GM12891 (cell line): ENCODE measurements around the gene MRPL14.

Experiments used
- DNase-seq: peaks from one replicate; pipeline ENCODE4 v3.0.0; 2011; ENCODE audit warnings: low spot score; ENCODE audit not compliant: insufficient read length
- FAIRE-seq: peaks from 2 replicates; lab custom pipeline; 2011; peaks lifted over from hg19 to GRCh38; lab: Jason Lieb, UNC
- PAX5 ChIP-seq: IDR thresholded peaks from 2 replicates; pipeline ENCODE4 v1.6.1; 2011; ENCODE audit warnings: low read length, moderate library complexity, mild to moderate bottlenecking; ENCODE audit not compliant: insufficient read depth, severe bottlenecking
- POLR2A ChIP-seq: IDR thresholded peaks from 2 replicates; pipeline ENCODE4 v1.6.1; 2011; ENCODE audit warnings: low read depth, low read length, control low read depth
- POLR2AphosphoS5 ChIP-seq: IDR thresholded peaks from 2 replicates; pipeline ENCODE4 v1.6.1; 2011; ENCODE audit warnings: low read depth, low read length, control low read depth
- POU2F2 ChIP-seq: IDR thresholded peaks from 2 replicates; pipeline ENCODE4 v1.6.1; 2011; ENCODE audit warnings: low read depth, mild to moderate bottlenecking, control low read depth, low read length, moderate library complexity
- SPI1 ChIP-seq: IDR thresholded peaks from 2 replicates; pipeline ENCODE4 v1.6.1; 2011; ENCODE audit warnings: low read depth, low read length, control low read depth
- TAF1 ChIP-seq: IDR thresholded peaks from 2 replicates; pipeline ENCODE4 v1.6.1; 2011; ENCODE audit warnings: low read depth, low read length, control low read depth

MRPL14 gene

DNA sequence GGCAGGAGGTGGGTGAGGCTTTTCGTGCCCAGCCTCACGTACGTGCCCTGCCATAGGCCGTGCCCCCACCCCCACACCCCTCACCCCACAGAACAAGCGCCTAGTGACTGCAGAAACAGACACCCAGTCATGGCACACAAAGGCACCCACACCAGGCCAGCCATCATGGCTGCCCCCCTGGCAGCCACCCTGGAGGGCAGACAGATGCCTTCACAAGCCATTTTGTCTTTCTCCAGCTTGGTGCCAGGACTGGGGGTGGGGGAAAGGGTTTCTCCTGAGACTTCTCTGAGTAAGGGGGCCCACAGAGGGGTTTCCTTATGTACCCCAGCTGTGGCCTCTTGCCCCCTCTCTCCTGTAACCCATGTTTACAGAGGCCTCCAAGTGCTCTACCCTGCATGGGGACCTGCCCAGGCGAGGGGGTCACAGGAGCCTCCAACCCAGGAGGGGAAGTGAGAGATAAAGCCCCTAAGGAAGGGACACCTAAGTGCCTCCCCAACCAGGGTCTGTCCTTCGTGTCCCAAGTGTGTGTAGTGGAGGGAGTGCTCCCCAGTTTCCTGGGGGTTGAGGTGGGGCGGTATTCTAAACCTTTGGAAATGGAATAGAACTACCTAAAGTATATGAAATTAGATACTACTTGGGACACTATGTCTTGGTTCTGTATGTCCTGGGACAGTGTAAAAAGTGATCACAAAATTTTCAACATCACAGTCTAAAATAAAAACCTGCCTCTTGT, 49.9 kb downstream of the MRPL14 start:
- FAIRE-seq (no peak), DNase-seq (no peak)
- no peak for TF ChIP-seq POU2F2
- TF ChIP-seq SPI1 = peak; percentile 37; the same call in 1 of the 2 replicates
- no peak for TF ChIP-seq TAF1

DNA sequence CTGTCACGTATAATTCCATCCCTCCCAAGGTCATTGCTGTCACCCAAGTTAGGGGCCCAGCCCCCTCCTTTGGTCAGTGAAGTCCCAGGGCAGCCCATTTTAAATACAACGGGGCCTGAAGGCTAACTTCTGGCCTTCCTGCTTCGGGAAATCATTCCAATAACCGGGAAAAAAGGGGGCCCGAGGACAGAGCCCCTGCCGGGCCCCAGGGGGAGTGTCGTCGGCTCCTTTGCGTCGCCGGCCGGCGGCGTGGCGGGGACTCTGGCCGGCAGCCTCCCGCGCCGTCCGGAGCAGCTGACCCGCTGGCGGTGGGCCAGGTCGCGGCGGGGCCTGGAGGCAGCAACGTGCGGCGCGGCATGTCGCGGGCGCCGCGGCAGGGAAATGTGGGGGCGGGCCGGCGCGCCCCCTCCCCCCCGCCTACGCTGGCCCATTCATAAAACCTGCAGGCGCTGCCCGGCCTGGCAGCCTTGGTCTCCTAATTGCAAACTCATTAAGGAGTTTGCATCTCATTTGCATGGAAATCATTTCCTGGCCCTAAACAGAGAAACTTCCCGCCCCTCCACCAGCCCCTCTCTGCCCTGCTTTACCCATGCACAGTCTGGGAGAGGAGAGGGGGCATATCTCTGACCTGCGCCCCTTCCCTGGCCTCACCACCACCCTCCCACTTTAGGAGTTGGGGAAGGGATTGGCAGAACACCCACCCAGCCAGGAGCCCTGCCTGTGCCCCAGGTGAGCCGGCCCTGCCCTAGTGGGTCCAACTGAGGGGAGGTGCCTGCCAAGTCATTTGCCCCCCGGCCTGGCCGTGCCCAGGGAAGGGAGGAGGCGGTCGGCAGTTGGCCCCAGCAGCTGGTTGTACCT, 50.7 kb downstream of the MRPL14 start:
- no peak for TF ChIP-seq TAF1
- peak; percentile 66; the same call in 1 of the 2 replicates for TF ChIP-seq POU2F2
- FAIRE-seq = no peak
- no peak for DNase-seq

DNA sequence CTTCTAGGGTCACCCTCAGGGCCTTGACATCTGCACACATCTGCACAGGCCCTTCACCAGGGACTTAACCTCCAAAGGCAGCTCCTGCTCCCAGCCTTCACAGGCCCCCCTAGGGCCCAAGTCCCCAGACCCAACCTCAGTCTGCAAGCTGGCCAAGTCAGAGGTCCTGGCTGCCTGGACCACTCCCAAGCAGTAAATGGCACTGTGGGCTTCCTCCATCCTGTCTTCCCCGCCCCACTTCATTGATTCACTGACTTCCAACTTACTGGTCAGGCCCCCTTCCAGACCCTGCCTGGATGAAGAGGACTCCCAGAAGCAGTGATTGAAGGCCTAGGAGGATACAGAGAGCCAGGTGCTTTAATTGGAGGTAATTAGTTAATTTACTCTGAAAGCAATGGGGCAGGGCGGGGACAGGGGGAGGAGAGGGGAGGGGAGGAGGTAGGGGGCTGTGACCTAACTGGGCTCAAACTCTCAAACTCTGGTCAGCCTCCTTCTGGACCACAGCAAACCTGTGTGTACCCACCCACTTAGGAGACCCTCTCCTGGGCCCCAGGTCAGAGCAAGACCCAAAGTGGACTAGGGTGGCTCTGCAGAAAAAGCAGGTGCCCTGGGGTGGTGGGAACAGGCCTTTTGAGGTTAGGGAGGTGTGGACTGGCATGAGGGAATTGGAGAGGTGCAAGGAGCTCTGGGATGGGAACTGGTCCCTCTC, 51.5 kb downstream of the MRPL14 start:
- no peak for TF ChIP-seq TAF1
- no peak for TF ChIP-seq PAX5
- TF ChIP-seq POU2F2 = no peak
- TF ChIP-seq POLR2AphosphoS5 = no peak
- TF ChIP-seq SPI1 = no peak
- no peak for TF ChIP-seq POLR2A
- DNase-seq (no peak), FAIRE-seq (no peak)

DNA sequence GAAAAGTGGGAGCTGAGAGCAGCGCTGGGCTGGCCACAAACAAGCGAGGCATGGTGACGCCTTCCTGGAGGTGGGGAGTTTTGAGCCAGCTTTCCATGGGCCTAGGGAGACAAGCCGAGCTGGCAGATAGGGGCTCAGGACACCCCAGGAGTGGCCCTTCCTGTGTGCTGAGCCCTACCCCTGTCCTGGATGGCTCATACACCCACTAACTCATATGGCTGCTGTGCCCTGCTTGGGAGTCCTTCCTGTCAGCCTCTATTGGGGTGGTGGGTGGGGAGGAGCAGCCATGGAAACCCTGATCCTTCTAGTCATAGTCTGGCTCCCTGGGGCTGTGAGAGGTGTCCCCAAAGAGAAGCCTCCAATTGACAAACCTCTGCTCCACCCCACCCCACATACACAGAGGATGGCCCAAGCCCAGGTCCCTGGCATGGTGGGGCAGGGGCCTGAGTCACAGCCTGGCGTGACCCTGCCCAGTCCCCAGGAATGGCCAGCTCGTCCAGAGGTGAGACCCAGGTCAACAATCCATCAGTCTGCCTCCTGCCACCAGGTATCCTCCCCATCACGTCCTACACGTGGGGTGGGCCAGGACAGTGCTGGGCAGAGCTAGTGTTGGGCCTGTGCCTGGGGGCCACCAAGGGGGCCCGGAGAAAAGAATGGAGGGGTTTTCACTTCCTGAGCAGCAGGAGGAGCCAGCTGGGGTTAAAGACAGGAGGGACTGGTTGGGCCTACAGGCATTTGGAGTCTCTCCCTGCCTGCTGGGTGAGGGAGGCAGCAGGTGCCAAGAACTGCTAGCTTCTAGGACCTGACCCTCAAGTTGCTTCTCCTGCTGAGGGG, 52.2 kb downstream of the MRPL14 start:
- FAIRE-seq = no peak
- no peak for DNase-seq
- no peak for TF ChIP-seq SPI1
- TF ChIP-seq POLR2AphosphoS5 = no peak
- no peak for TF ChIP-seq TAF1
- no peak for TF ChIP-seq POU2F2
- TF ChIP-seq PAX5 = no peak
- TF ChIP-seq POLR2A = no peak

DNA sequence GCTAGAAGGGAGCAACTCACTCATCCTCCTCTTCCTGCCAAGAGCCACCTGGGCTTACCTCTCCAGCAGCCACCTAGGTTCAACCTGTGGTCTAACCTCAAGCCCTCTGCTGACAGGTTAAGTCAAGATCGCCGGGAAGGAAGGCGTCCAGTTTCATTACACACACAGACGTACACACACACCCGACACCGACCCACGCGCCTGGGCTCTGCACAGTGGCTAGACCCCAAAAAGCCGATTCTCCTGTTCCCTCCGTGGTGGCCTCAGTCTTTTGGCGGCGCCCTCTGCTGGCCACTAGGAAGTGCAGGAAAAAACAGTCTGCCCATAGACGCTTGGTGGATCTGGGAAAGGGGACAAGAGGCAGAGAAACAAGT, 52.8 kb downstream of the MRPL14 start:
- FAIRE-seq (peak; percentile 86), DNase-seq (peak; percentile 82)
- TF ChIP-seq POU2F2 (0 out of 2 replicates have a peak, but pooled peaks have one; percentile 29), SPI1 (no peak)

DNA sequence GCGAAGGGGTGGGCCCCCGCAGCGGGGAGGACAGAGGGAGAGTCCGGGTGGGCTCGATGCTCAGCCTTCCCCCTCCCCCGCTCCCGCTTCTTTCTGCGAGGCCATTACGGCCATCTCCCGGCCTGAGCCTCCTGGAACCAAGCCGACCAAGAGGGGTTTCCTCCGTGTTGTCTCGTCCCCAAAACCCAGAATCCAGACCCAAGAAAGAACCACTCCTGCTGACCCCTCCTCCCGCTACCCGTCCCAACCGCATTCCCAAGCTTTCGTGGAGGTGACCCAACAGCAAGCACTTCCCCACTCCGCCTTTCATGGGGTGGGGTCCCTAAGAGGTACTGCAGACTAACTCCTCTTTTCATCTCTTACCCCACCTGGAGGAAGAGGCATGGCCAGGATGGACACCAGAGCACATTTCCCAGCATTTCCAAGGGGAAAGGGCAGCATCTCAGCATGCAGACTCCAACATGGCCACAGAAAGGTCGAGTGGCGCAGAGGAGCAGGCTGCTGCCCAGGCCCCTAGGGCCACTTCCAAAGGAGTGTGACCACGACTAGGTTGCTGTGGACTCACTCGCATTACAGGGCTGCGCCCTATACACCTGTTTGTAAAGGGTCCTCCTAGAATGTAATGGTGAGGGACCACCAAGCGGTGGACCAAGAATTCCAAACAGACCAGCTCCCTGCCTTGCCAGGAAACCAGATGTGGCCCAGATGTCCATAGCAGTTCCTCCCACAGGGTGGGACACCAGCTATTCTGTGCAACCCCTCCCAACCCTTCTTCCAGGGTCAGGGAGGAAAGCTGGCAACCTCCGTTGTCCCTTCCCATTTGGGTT, 53.4 kb downstream of the MRPL14 start:
- DNase-seq (no peak), FAIRE-seq (no peak)
- TF ChIP-seq POU2F2 (no peak), SPI1 (peak; percentile 24)

DNA sequence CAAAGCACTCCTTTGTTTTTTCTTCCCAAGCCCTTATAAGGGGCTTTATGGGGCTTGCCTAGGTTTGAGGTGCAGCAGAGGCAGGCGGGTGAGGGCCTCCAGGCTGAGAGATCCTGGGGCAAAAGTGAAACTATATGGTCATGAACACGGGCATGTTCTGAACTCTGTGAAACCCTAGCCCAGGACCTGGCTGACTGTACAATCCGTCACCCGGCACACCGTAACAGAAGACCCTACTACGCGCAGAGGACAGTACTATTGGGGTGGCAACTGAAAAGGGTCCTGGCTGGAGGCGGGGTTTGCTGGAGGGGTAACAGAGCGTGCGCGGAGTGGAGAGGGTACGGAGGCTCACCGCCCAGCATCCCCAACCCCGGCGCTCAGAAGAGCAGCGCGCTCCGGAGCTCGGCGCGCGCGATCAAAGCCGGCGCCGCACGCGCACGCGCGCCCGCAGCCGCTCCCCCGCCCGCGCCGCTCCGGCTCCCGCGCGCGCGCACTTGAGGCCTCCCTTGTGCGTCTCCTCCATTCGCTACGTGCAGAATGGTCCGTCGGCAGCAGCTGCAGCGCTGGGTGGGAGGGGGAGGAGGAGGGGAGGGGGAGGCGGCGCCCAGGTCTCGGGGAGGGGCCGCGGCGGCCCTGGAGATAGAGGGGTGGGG, 54.2 kb downstream of the MRPL14 start:
- TF ChIP-seq TAF1 (no peak; the same call in 1 of the 2 replicates), POLR2AphosphoS5 (peak; percentile 53), POLR2A (peak; percentile 54; the same call in 1 of the 2 replicates), SPI1 (no peak)
- DNase-seq (peak; percentile 85), FAIRE-seq (peak; percentile 89)

DNA sequence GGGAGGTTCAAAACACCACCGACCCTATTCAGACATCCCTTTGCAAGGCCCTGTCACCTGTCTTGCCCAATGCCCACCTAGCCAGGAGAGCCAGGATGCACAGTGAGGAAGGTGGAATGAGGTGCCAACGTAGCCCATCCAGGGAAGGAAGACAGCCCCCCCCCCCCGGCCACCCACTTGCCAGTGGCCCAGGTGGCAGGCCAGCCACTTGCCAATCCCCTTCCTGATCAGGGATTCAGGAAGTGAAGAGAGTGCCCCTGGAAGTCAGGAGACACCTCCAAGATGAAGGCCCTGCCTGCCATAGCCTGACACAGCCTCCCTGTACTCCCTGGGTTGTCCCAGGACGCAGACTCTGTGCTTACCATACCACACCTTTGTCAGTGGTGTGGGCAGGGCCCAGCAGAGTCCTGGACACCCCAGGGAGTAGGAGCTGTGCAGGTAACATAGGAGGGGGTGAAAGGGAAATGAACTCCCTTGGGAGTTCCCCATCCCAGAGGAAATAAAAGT, 54.7 kb downstream of the MRPL14 start:
- DNase-seq (no peak), FAIRE-seq (peak; percentile 5)
- no peak for TF ChIP-seq TAF1
- TF ChIP-seq POLR2A = no peak
- TF ChIP-seq SPI1 = no peak
- TF ChIP-seq POU2F2 = no peak
- no peak for TF ChIP-seq POLR2AphosphoS5
- TF ChIP-seq PAX5 = no peak
